SU-DHL-6 (cell line): ENCODE results near the gene YIF1A.

ENCODE experiments used
- CTCF ChIP-seq: fragments of 200-600 bp; sonication (generic); IDR thresholded peaks from one replicate; pipeline ENCODE4 v1.5.1; 2017; ENCODE audit warnings: antibody characterized with exemption, mild to moderate bottlenecking, low read length, moderate library complexity; ENCODE audit not compliant: insufficient read depth, poor library complexity, severe bottlenecking
- EZH2phosphoT487 ChIP-seq: fragments of 200-600 bp; sonication (generic), shearing (Covaris generic); conservative IDR thresholded peaks from 2 replicates; pipeline ENCODE4 v1.6.1; 2018; ENCODE audit warnings: mild to moderate bottlenecking, antibody characterized with exemption, low read length, moderate library complexity, mixed read lengths

GRCh38 chr11:66287889-66288670 is 863 bp downstream of the YIF1A start:
- TF ChIP-seq CTCF (no peak), EZH2phosphoT487 (no peak)
